Neural progenitor cell (in vitro differentiated cells): ENCODE results near the gene NLGN3.

ENCODE experiments used
- CTCF ChIP-seq: fragments of 200-600 bp; sonication (generic); IDR thresholded peaks from 2 replicates; pipeline ENCODE4 v1.5.1; 2017; ENCODE audit warnings: antibody characterized with exemption, mild to moderate bottlenecking
- EZH2 ChIP-seq: fragments of 200-600 bp; sonication (generic); IDR thresholded peaks from 2 replicates; pipeline ENCODE4 v1.6.1; 2017; ENCODE audit warnings: antibody characterized with exemption, mild to moderate bottlenecking, moderate library complexity

GRCh38 chrX:71105628-71106027 is 39.0 kb upstream of the NLGN3 start:
- TF ChIP-seq CTCF (no peak), EZH2 (no peak)
